ENCODE results near the gene PPFIBP1. TPM values are rescaled to one million over a fixed set of nuclear protein-coding genes. Genes with fewer than 3 reads are reported as not detected.

PPFIBP1 gene
- total and polyA plus RNA-seq, 2 donors (not counting 1 experiment from before 2014, with no cell fraction given), result 3.3 to 15.0 TPM

DNA sequence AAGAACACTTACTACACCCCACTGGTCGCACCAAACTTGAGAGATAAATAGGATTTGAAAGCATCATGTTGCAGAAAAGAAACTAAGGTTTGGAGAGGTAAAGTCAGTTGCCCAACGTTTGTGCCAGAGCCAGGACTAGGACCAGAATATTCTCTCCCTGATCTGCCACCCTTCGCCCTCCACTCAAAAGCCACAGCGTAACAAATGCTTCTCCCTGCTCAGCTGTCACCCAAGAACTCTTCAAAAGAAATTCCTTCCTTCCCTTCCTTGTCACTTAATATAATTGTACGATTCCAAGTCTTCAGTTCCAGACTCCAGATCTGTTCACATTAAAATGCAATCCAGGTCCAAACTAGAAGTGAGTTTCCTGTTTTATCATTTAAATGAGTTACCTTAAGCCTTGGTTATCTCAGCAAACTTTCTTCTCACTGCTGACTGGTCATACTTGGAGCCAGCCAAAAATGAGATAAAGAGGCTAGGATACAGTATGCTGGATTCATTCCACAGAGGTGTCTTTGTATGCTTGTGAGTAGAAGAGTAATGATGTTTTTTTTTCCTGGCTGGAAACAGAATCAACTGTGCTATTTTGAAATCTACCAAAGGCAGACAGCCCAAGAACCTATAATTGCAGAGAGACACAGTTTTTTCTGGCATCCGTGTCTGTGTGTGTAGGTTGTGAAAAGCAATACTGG is 12.8 kb upstream of the PPFIBP1 start:
- TF ChIP-seq EZH2 (IDR thresholded peaks at IDR 0.05; ENCODE audit: borderline replicate concordance, insufficient read depth, low read depth, low read length, poor library complexity, severe bottlenecking), result no peak
- TF ChIP-seq, protein P1, sequence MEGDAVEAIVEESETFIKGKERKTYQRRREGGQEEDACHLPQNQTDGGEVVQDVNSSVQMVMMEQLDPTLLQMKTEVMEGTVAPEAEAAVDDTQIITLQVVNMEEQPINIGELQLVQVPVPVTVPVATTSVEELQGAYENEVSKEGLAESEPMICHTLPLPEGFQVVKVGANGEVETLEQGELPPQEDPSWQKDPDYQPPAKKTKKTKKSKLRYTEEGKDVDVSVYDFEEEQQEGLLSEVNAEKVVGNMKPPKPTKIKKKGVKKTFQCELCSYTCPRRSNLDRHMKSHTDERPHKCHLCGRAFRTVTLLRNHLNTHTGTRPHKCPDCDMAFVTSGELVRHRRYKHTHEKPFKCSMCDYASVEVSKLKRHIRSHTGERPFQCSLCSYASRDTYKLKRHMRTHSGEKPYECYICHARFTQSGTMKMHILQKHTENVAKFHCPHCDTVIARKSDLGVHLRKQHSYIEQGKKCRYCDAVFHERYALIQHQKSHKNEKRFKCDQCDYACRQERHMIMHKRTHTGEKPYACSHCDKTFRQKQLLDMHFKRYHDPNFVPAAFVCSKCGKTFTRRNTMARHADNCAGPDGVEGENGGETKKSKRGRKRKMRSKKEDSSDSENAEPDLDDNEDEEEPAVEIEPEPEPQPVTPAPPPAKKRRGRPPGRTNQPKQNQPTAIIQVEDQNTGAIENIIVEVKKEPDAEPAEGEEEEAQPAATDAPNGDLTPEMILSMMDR (IDR thresholded peaks at IDR 0.05), result no peak
- Mint-ChIP-seq H3K4me3 (no peak overlapping the region), H3K4me1 (peaks cover 3% of the 10 kb centered on the region), H3K27ac (no peak overlapping the region), H3K9me3 (ENCODE audit: insufficient read depth) (no peaks in the 10 kb centered on the region), H3K27me3 (peaks cover 6% of the 10 kb centered on the region)
- H3K27ac ChIP-seq (ENCODE audit: low read length in 2 of 2), result no peak overlapping the region
- H3K4me2 ChIP-seq (replicated peaks; ENCODE audit: low read depth, low read length, poor library complexity, severe bottlenecking), result no peak overlapping the region
- H3K79me2 ChIP-seq (ENCODE audit: control insufficient read depth, insufficient read depth, low read length), result no peaks in the 10 kb centered on the region
- ATAC-seq (ENCODE audit: low read depth), result no peak
- WGBS (ENCODE audit: insufficient coverage), result 80% methylated on average over 4 of the region's 6 CpGs
- H3K36me3 ChIP-seq (replicated peaks in 1 of 2; ENCODE audit: control extremely low read depth in 1 of 2, control insufficient read depth in 1 of 2, extremely low read depth in 1 of 2, insufficient read depth in 2 of 2, low read length in 1 of 2), result no peaks in the 10 kb centered on the region
- H3K4me1 ChIP-seq (ENCODE audit: control insufficient read depth in 2 of 2, insufficient read depth in 2 of 2, low read length in 2 of 2), result peaks cover 0 to 4% of the 10 kb centered on the region in 2 donors
- H3K9ac ChIP-seq (ENCODE audit: low read length), result no peak overlapping the region
- no peak for DNase-seq
- no peak overlapping the region for H3K4me3 ChIP-seq (ENCODE audit: control extremely low read depth in 1 of 5, extremely low read depth in 1 of 5, insufficient read depth in 1 of 5, low read depth in 2 of 5, low read length in 4 of 5)
- no peaks in the 10 kb centered on the region for H4K20me1 ChIP-seq (ENCODE audit: control insufficient read depth, insufficient read depth, low read length, poor library complexity, severe bottlenecking)
- no peak overlapping the region for H2AFZ ChIP-seq (ENCODE audit: insufficient read depth, low read depth, low read length, poor library complexity, severe bottlenecking)
- POLR2A ChIA-PET, result no interaction called here
- no peaks in the 10 kb centered on the region for H3K9me3 ChIP-seq (ENCODE audit: control extremely low read depth in 1 of 3, control insufficient read depth in 2 of 3, insufficient read depth in 1 of 3, low read length in 2 of 3)
- no peaks in the 10 kb centered on the region for H3K27me3 ChIP-seq (replicated peaks in 1 of 4; ENCODE audit: control extremely low read depth in 1 of 4, control insufficient read depth in 3 of 4, insufficient read depth in 4 of 4, low read length in 3 of 4)
- CTCF ChIA-PET, result no interaction called here
- intact Hi-C loops (cut with micrococcal nuclease), result no loop called here

DNA sequence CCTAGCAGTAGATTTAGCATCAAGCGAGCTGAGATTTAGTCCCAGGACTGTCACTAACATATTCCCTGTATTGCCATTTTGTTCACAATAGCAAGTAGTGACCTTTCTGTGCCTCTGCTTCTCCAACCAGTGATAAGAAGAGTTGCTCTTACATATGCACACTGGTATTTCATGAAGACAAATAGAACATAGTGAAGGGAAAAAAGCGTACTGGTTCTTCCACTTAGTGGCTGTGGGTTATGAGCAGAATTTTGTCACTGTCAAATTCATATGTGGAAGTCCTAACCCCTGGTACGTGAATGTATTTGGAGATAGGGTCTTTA is 12.3 kb upstream of the PPFIBP1 start:
- Mint-ChIP-seq H3K27ac (no peak overlapping the region), H3K27me3 (peaks cover 5% of the 10 kb centered on the region), H3K4me3 (no peak overlapping the region), H3K9me3 (ENCODE audit: insufficient read depth) (no peaks in the 10 kb centered on the region), H3K4me1 (peaks cover 3% of the 10 kb centered on the region)
- intact Hi-C loops (cut with micrococcal nuclease), result no loop called here
- no peaks in the 10 kb centered on the region for H3K36me3 ChIP-seq (replicated peaks in 1 of 2; ENCODE audit: control extremely low read depth in 1 of 2, control insufficient read depth in 1 of 2, extremely low read depth in 1 of 2, insufficient read depth in 2 of 2, low read length in 1 of 2)
- H2AFZ ChIP-seq (ENCODE audit: insufficient read depth, low read depth, low read length, poor library complexity, severe bottlenecking), result no peak overlapping the region
- no peaks in the 10 kb centered on the region for H3K79me2 ChIP-seq (ENCODE audit: control insufficient read depth, insufficient read depth, low read length)
- no peaks in the 10 kb centered on the region for H4K20me1 ChIP-seq (ENCODE audit: control insufficient read depth, insufficient read depth, low read length, poor library complexity, severe bottlenecking)
- ChIA-PET POLR2A (no interaction called here), CTCF (no interaction called here)
- WGBS (ENCODE audit: insufficient coverage), result no CpG with 5 or more reads among the region's 3 CpGs
- ATAC-seq (ENCODE audit: low read depth) (no peak), DNase-seq (no peak)
- H3K27me3 ChIP-seq (replicated peaks in 1 of 4; ENCODE audit: control extremely low read depth in 1 of 4, control insufficient read depth in 3 of 4, insufficient read depth in 4 of 4, low read length in 3 of 4), result no peaks in the 10 kb centered on the region
- H3K4me2 ChIP-seq (replicated peaks; ENCODE audit: low read depth, low read length, poor library complexity, severe bottlenecking), result no peak overlapping the region
- H3K4me1 ChIP-seq (ENCODE audit: control insufficient read depth in 2 of 2, insufficient read depth in 2 of 2, low read length in 2 of 2), result peaks cover 0 to 4% of the 10 kb centered on the region in 2 donors
- no peak overlapping the region for H3K4me3 ChIP-seq (ENCODE audit: control extremely low read depth in 1 of 5, extremely low read depth in 1 of 5, insufficient read depth in 1 of 5, low read depth in 2 of 5, low read length in 4 of 5)
- TF ChIP-seq EZH2 (IDR thresholded peaks at IDR 0.05; ENCODE audit: borderline replicate concordance, insufficient read depth, low read depth, low read length, poor library complexity, severe bottlenecking), result no peak
- TF ChIP-seq, protein P1 (IDR thresholded peaks at IDR 0.05), result no peak
- H3K27ac ChIP-seq (ENCODE audit: low read length in 2 of 2), result no peak overlapping the region
- H3K9ac ChIP-seq (ENCODE audit: low read length), result no peak overlapping the region
- no peaks in the 10 kb centered on the region for H3K9me3 ChIP-seq (ENCODE audit: control extremely low read depth in 1 of 3, control insufficient read depth in 2 of 3, insufficient read depth in 1 of 3, low read length in 2 of 3)
